Measurements from ENCODE around the gene BAD. TPM values are rescaled to one million over a fixed set of nuclear protein-coding genes. Genes with fewer than 3 reads are reported as not detected.

BAD gene
- total and polyA plus RNA-seq, 2 of the 13 experiments (the other 11 are each of a cell fraction or from before 2014, with no cell fraction given): 17.9 to 28.5 TPM

- intact Hi-C loops (cut with micrococcal nuclease; ENCODE audit: unreplicated experiment): no loop called here
- peaks cover 7% of the 10 kb centered on the region for H3K79me2 ChIP-seq (ENCODE audit: insufficient read depth, low read length)
- TF ChIP-seq ZNF329 (CRISPR knock-in tag; IDR thresholded peaks at IDR 0.05; ENCODE audit: low read depth) (peak; percentile 50; the same call in 1 of the 2 replicates), FOXK2 (IDR thresholded peaks at IDR 0.05) (no peak), SNRNP70 (IDR thresholded peaks at IDR 0.05; ENCODE audit: low read depth, low read length) (no peak)
These were observed 28.2 kb downstream of the BAD start for GRCh38 chr11:64256300-64256699.

DNA sequence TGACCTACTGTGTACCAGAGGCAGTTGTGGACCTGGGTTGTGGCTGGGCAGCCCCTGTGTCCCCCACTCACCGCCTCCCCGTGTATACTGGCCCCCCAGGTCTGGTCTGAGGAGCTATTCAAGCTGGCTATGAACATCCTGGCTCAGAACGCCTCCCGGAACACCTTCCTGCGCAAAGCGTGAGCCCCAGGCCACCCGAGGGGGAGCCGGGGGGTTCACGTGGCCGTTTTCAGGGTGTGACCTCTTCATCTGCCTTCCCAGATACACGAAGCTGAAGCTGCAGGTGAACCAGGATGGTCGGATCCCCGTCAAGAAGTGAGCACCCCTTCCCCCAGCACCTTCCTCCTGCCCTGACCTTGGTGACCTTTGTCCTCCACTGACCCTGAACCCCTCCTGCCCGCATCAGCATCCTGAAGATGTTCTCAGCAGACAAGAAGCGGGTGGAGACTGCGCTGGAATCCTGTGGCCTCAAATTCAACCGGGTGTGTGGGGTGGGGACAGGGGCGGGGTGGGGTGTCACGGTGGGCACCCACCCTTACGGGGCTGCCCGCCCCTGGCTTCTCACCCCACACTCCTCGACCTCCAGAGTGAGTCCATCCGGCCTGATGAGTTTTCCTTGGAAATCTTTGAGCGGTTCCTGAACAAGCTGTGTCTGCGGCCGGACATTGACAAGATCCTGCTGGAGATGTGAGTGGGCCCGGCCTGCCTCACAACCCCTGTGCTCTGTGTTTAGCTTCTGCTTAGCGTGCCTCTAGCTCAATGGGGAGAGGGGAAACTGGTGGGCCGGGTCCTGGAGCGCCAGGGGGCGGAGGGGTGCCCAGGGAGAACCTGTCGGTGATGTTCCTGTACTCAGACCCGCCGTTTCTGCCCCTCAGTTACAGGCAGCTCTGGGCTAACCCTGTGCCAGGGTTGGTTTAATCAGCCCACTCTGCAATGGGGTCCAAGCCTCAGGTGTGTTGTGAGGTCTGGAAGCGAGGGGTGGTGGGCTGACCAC, 29.0 kb downstream of the BAD start:
- FAIRE-seq: no peak
- CTCF ChIA-PET (ENCODE audit: low intra/inter-chr PET ratio, low total read pairs): no interaction called here
- BruUV-seq (replicated peaks): no TSS peak
- TF ChIP-seq IRF2 (CRISPR knock-in tag; IDR thresholded peaks at IDR 0.05) (no peak), NFRKB (IDR thresholded peaks at IDR 0.05) (no peak), XBP1 (CRISPR knock-in tag; IDR thresholded peaks at IDR 0.05) (no peak), TRIM24 (CRISPR knock-in tag; IDR thresholded peaks at IDR 0.05) (no peak), THRA (CRISPR knock-in tag; IDR thresholded peaks at IDR 0.05; ENCODE audit: borderline replicate concordance) (no peak), SNAPC2 (CRISPR knock-in tag; IDR thresholded peaks at IDR 0.05) (no peak), MTF2 (CRISPR knock-in tag; IDR thresholded peaks at IDR 0.05; ENCODE audit: borderline replicate concordance) (no peak), GZF1 (CRISPR knock-in tag; IDR thresholded peaks at IDR 0.05) (no peak), ZNF34 (CRISPR knock-in tag; IDR thresholded peaks at IDR 0.05; ENCODE audit: borderline replicate concordance) (no peak), ELF1 (CRISPR knock-in tag; IDR thresholded peaks at IDR 0.05) (no peak)
- TF ChIP-seq, protein P1, sequence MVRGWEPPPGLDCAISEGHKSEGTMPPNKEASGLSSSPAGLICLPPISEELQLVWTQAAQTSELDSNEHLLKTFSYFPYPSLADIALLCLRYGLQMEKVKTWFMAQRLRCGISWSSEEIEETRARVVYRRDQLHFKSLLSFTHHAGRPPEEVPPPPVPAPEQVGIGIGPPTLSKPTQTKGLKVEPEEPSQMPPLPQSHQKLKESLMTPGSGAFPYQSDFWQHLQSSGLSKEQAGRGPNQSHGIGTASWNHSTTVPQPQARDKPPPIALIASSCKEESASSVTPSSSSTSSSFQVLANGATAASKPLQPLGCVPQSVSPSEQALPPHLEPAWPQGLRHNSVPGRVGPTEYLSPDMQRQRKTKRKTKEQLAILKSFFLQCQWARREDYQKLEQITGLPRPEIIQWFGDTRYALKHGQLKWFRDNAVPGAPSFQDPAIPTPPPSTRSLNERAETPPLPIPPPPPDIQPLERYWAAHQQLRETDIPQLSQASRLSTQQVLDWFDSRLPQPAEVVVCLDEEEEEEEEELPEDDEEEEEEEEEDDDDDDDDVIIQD (CRISPR knock-in tag; IDR thresholded peaks at IDR 0.05; ENCODE audit: low read depth): no peak

More at GRCh38 chr11:64256300-64256699, 28.2 kb downstream of the BAD start:
- in situ Hi-C loops (cut with HindIII; ENCODE audit: extremely low pct_ligation_motif_present, low pct_unique_long_range_greater_than_20kb): no loop called here
- Histone ChIP-seq H3K9me3 (ENCODE audit: low read length) (no peaks in the 10 kb centered on the region), H3K27me3 (ENCODE audit: control insufficient read depth in 1 of 2, insufficient read depth in 2 of 2, low read length in 2 of 2) (no peaks in the 10 kb centered on the region; a peak in 1 of 5 replicates), H3K4me1 (ENCODE audit: insufficient read depth, low read length) (peaks cover 15% of the 10 kb centered on the region), H3K4me2 (ENCODE audit: low read depth, low read length) (no peak overlapping the region), H4K20me1 (ENCODE audit: insufficient read depth, low read length) (no peaks in the 10 kb centered on the region), H2AFZ (ENCODE audit: low read length) (no peak overlapping the region), H3K4me3 (replicated peaks in 1 of 3; ENCODE audit: insufficient read depth in 1 of 3, low read depth in 2 of 3, low read length in 3 of 3) (no peak overlapping the region), H3K27ac (ENCODE audit: extremely low read length, insufficient read depth, low read length) (no peak overlapping the region), H3K9ac (ENCODE audit: insufficient read depth, low read depth, low read length) (no peak overlapping the region), H3K36me3 (replicated peaks in 1 of 2; ENCODE audit: control insufficient read depth in 1 of 2, insufficient read depth in 2 of 2, low read length in 2 of 2) (peaks cover 13 to 30% of the 10 kb centered on the region in 2 experiments; a peak in 4 of 5 replicates)
- ATAC-seq: no peak
- 100% methylated on average over 10 of the region's 15 CpGs for WGBS (ENCODE audit: low lambda C conversion rate)
- DNase-seq (ENCODE audit: low spot score): no peak
- CTCF ChIA-PET (ENCODE audit: low intra/inter-chr PET ratio, low total read pairs): no interaction called here
- POLR2A ChIA-PET: no interaction called here
- FAIRE-seq: no peak
- no TSS peak for BruUV-seq (replicated peaks)

More for the DNA sequence above, 29.0 kb downstream of the BAD start:
- Histone ChIP-seq H3K27ac (ENCODE audit: extremely low read length, insufficient read depth, low read length) (no peak overlapping the region), H3K9ac (ENCODE audit: insufficient read depth, low read depth, low read length) (no peak overlapping the region), H3K9me3 (ENCODE audit: low read length) (no peaks in the 10 kb centered on the region), H3K4me1 (ENCODE audit: insufficient read depth, low read length) (peaks cover 22% of the 10 kb centered on the region), H3K27me3 (ENCODE audit: control insufficient read depth in 1 of 2, insufficient read depth in 2 of 2, low read length in 2 of 2) (no peaks in the 10 kb centered on the region; a peak in 1 of 5 replicates), H3K36me3 (replicated peaks in 1 of 2; ENCODE audit: control insufficient read depth in 1 of 2, insufficient read depth in 2 of 2, low read length in 2 of 2) (peaks cover 13 to 30% of the 10 kb centered on the region in 2 experiments; a peak in 4 of 5 replicates), H3K4me3 (replicated peaks in 1 of 3; ENCODE audit: insufficient read depth in 1 of 3, low read depth in 2 of 3, low read length in 3 of 3) (no peak overlapping the region), H4K20me1 (ENCODE audit: insufficient read depth, low read length) (no peaks in the 10 kb centered on the region), H3K4me2 (ENCODE audit: low read depth, low read length) (no peak overlapping the region), H2AFZ (ENCODE audit: low read length) (no peak overlapping the region), H3K79me2 (ENCODE audit: insufficient read depth, low read length) (peaks cover 7% of the 10 kb centered on the region)
- POLR2A ChIA-PET: no interaction called here
- ATAC-seq (no peak), DNase-seq (ENCODE audit: low spot score) (no peak)
- in situ Hi-C loops (cut with HindIII; ENCODE audit: extremely low pct_ligation_motif_present, low pct_unique_long_range_greater_than_20kb): no loop called here
- intact Hi-C loops (cut with micrococcal nuclease; ENCODE audit: unreplicated experiment): no loop called here
- 91% methylated on average over 15 of the region's 35 CpGs for WGBS (ENCODE audit: low lambda C conversion rate)
